CD4-positive, alpha-beta T cell treated with Interferon alpha-2 for 1 hour (primary cell): Measurements from ENCODE around the gene NEU4.
"Not testable (repeated sequence)": the region's sequence is repeated elsewhere in the genome, so short reads cannot be mapped to it uniquely, and the experiment has no call there.

Experiments used
- DNase-seq, 2 donors: peaks; one replicate each; pipeline ENCODE4 v3.0.0-alpha.2; 2020 to 2022

NEU4 gene

DNA sequence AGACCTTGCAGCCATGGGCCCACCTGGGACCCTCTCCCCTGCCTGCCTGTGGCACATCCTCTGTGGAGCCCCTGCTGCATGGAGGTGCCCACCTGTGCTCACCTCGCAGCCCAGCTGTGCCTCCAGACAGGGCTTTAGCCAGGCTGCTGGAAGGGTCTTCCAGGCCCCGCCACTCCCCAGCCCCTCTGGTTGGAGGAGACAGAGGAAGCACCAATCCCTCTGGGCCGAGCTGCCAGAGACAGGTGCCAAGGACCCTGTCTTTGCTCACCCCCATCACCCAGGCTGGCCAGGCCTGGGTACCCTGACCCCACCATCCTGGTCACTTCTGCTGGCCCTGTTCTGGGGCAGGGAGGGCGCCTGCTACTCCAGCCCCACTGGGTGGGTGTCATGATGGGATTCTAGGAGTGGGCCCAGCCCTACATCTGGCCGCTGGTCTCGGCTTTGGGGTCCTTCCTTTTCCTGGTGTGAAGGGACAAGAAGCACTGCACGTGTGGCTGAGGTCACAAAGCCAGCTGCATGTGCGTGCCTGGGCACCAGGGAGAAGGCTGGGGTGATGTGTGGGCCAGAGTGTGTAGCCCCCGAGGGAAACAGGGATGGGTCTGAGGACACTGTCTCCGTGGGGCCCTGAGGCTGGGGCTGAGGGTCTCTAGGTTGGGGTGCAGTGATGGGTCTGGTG lies 9.3 kb upstream of the NEU4 start:
- no peak for DNase-seq

DNA sequence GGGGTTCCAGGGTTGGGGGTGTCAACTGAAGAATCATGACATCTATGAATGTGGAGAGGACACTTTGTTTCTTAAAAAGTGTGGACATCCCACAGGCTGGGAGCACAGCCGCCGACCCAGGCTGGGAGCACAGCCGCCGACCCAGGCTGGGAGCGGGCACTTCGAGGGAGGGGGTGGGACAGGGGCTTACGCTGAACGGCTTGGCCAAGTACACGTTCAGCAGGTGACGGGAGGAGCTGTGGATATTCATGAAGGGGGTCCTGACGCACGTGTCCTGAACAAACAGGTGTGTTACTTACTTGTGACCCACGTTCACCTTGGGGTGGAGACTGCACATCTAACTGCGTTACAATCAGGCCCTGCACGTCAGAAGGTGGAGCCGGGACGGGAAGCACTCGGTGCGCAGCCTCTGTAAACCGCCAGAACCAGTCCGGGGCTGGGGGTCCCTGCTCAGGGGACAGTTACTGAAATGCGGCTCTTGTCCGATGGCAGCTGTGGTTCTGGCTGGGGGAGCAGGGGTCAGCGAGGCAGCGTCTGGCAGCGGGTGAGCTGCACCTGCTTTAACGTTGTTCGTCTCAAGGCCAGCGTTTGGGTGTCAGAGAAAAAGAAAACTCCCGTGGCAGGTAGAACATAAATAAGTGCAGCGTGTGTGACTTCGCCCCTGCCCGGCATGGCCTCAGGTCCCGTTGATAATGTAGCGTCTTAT lies 8.6 kb upstream of the NEU4 start:
- DNase-seq = not testable (repeated sequence)

DNA sequence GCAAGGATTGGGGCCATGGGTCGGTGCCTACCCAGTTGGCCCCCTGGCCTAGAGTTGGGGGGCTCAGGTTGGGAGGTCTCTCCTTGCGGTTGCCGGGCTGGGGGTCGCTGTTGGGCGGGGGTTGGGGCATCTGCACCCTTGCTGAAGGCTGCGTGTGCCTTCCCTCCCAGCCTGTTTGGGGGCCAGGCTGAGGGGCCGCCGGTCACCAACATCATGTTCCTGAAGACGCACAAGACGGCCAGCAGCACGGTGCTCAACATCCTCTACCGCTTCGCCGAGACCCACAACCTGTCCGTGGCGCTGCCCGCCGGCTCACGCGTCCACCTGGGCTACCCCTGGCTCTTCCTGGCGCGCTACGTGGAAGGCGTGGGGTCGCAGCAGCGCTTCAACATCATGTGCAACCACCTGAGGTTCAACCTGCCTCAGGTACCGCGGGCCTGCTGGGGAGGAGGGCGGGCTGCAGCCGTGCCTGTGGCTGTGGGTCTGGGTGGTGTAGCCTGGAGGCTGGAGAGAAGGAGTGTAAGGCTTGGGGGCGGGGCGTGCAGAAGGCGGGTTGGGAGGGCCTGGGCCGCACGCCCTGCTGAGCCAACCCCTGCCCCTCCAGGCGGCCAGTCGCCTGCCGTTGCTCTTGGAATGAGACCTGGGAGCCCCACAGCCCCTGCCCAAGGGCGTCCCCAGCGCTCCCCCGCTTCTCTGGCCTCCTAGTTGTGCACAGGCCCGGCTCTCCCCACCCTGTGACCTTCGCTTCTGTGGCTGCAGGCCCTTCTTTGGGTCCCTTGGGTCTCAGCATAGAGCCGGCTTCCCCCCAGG lies 7.2 kb upstream of the NEU4 start:
- DNase-seq = no peak

GRCh38 chr2:241802421-241803318 lies 6.3 kb upstream of the NEU4 start:
- DNase-seq = no peak

GRCh38 chr2:241803387-241804325 lies 5.3 kb upstream of the NEU4 start:
- peak; percentile 22 to 63 for DNase-seq

GRCh38 chr2:241804326-241805229 lies 4.4 kb upstream of the NEU4 start:
- peak in 1 of 2 donors; percentile 29 for DNase-seq

- not testable (repeated sequence) for DNase-seq
Measured at GRCh38 chr2:241806217-241806616, 2.8 kb upstream of the NEU4 start.

- DNase-seq = no peak
Measured at GRCh38 chr2:241808051-241808720, 807 bp upstream of the NEU4 start.

DNA sequence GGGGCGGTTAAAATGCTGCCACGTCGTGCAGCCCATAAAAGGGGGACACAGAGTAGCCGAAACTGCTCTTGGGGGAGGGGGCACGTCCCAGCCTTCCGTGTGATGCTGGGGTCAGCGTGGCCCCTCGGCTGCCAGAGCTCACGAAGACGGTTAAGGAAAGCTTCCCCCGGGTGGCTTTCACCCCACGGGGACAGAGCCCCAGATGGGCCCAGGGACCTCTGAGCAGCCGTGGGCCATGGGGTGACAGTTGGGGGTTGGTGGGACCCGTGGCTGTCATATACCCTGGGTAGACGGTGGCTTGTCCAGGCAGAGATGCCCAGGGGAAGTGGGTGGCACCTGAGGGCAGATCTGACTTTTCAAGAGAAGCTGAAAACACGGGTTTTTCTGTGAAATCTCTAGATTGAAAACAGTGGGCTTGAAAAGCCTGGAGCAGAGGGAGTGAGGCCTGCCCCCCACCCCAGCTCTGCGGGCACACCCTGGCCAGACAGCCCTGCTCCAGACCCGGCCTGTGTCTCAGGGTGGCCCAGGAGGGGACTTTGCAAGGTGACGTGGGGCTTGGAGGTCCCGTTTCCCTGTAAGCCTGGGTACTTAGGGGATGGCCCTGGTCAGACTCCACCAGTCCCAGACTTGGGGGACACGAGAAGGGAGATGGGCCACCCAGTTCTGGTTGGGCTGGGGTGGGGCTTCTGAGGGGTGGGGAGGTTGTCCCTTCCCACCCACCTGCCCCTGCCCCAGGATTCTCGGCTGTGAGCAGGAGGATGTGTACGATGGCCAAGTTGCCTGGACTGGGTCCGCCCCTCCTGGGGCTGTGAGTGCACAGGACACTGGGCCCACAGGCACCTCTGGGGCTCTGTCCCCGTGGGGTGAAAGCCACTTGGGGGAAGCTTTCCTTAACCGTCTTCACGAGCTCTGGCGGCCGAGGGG lies 652 bp downstream of the NEU4 start:
- no peak for DNase-seq

GRCh38 chr2:241810307-241811200 lies 1.6 kb downstream of the NEU4 start:
- no peak for DNase-seq

- DNase-seq = no peak
Measured at GRCh38 chr2:241811201-241811951, 2.4 kb downstream of the NEU4 start.

- no peak for DNase-seq
Measured at GRCh38 chr2:241811952-241812729, 3.1 kb downstream of the NEU4 start.

DNA sequence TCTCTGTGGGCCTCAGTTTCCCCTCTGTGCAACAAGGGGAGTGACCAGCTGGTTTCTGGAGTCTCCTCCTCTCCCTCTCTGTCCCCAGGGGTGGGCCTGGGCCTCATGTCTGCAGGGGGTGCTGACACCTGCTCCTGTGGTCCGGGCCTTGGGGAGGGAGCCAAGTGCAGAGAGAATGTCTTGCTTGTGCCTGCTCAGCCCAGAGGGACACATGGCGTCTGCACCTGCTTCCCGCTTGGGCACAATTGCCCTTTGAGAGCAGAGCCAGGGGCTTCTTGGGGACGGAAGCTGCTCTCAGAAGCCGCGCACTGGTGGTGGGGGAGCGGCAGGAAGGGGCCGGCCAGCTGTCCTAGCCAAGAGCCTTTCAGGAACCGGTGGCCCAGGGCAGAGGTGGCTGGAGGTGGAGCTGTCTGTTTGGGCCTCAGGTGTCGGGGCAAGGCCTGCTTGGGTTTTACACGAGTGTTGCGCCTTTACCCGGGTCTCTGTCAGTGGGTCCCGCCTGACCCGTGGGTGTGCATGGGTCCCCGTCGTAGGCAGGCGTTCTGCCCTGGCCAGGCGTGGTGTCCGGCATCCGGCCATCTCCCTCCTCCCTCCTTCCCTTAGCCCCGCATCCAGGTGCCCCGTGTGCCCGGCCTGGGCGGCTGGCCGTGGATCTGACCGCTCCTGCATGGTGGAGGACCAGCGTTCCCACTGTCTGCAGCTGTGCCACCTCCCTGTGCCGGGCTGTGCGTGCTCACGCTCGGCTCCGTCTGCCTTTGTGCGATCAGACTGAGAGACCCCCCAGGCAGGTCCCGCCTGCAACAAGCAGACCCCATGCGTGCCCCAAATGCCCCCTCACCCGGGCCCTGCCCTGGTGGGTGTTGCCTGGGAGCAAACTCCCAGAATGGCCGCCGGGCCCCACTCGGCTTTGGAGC lies 4.0 kb downstream of the NEU4 start:
- DNase-seq = no peak

GRCh38 chr2:241813644-241814392 lies 4.8 kb downstream of the NEU4 start:
- peak in 1 of 2 donors; percentile 49 for DNase-seq
